NCI-H526 treated with DMSO at 0.1 percent for 48 hours (cell line): Measurements from ENCODE around the gene CLCN2.

Source experiments
- DNase-seq: peaks from one replicate; lab custom pipeline; 2025; lab: John Stamatoyannopoulos, UW

The CLCN2 gene

GRCh38 chr3:184296616-184297015 is 64.8 kb downstream of the CLCN2 start:
- no peak for DNase-seq
